SK-N-SH (cell line): Measurements from ENCODE around the gene NOLC1. TPM values are rescaled to one million over a fixed set of nuclear protein-coding genes. Genes with fewer than 3 reads are reported as not detected.

ENCODE experiments used
- CTCF ChIA-PET: fragments of 300-600, 350-600 bp; formaldehyde crosslinking; extraction: SDS; loops from one replicate; lab custom pipeline; 2021; lab: Yijun Ruan, JAX
- POLR2A ChIA-PET: fragments of 350-600 bp; sonication (Branson Sonifier 250); formaldehyde crosslinking; extraction: SDS; loops from one replicate; lab custom pipeline; 2020; ENCODE audit warnings: antibody characterized with exemption, inconsistent platforms; lab: Yijun Ruan, JAX
- DNase-seq: peaks from one replicate; pipeline ENCODE4 v3.0.0; 2012
- H2AFZ ChIP-seq: fragments of 200-600 bp; sonication (generic); 2 replicates; pipeline ENCODE4 v1.8.1; 2016; ENCODE audit warnings: antibody characterized with exemption, mild to moderate bottlenecking, low read depth
- H3F3A ChIP-seq: fragments of 200-600 bp; sonication (generic); replicated peaks from 2 replicates; pipeline ENCODE3; 2016; ENCODE audit warnings: antibody characterized with exemption, mild to moderate bottlenecking; ENCODE audit not compliant: insufficient read depth
- H3K27ac ChIP-seq, 2 experiments: fragments of 200-500 bp in 1 of 2; fragments of 200-600 bp in 1 of 2; sonication (Bioruptor generic) in 1 of 2; sonication (generic), shearing (Covaris generic) in 1 of 2; 2 replicates each; pipeline versions ENCODE4 v1.5.1 to v1.6.1; 2014 to 2016; ENCODE audit warnings: low read depth in 2 of 2, inconsistent platforms in 1 of 2, low read length in 1 of 2, mild to moderate bottlenecking in 1 of 2, mixed read lengths in 1 of 2
- H3K27me3 ChIP-seq: fragments of 200-600 bp; sonication (generic), shearing (Covaris generic); 2 replicates; pipeline ENCODE4 v1.6.1; 2016; ENCODE audit warnings: mixed run types; ENCODE audit not compliant: insufficient read depth
- H3K36me3 ChIP-seq, 2 experiments: fragments of 200-500 bp in 1 of 2; fragments of 200-600 bp in 1 of 2; sonication (Bioruptor generic) in 1 of 2; sonication (generic) in 1 of 2; replicated peaks in 1 of 2; 2 replicates each; pipeline versions ENCODE3 to v1.5.1; 2014 to 2016; ENCODE audit warnings: low read length in 1 of 2, mild to moderate bottlenecking in 1 of 2; ENCODE audit not compliant: insufficient read depth in 2 of 2, control insufficient read depth in 1 of 2
- H3K4me1 ChIP-seq, 2 experiments: fragments of 200-500 bp in 1 of 2; fragments of 200-600 bp in 1 of 2; sonication (Bioruptor generic) in 1 of 2; sonication (generic), shearing (Covaris generic) in 1 of 2; 2 replicates each; pipeline versions ENCODE4 v1.5.1 to v1.6.1; 2014 to 2016; ENCODE audit warnings: low read depth in 1 of 2, low read length in 1 of 2, mixed run types in 1 of 2; ENCODE audit not compliant: insufficient read depth in 2 of 2, control insufficient read depth in 1 of 2
- H3K4me2 ChIP-seq: fragments of 200-600 bp; sonication (generic), shearing (Covaris generic); 2 replicates; pipeline ENCODE4 v1.6.1; 2017; ENCODE audit warnings: mixed run types
- H3K4me3 ChIP-seq, 2 experiments: fragments of 200-500 bp in 1 of 2; fragments of 200-600 bp in 1 of 2; sonication (Bioruptor generic) in 1 of 2; sonication (generic), shearing (Covaris generic) in 1 of 2; 2 replicates each; pipeline versions ENCODE4 v1.5.1 to v1.8.1; 2014 to 2016; ENCODE audit warnings: low read depth in 2 of 2, inconsistent platforms in 1 of 2, low read length in 1 of 2, mild to moderate bottlenecking in 1 of 2, mixed read lengths in 1 of 2, moderate library complexity in 1 of 2
- H3K79me2 ChIP-seq: fragments of 200-600 bp; sonication (generic); 2 replicates; pipeline ENCODE4 v1.8.1; 2017; ENCODE audit warnings: mild to moderate bottlenecking; ENCODE audit not compliant: insufficient read depth
- H3K9ac ChIP-seq: fragments of 200-600 bp; sonication (generic); 2 replicates; pipeline ENCODE4 v1.6.1; 2017; ENCODE audit warnings: mixed run types
- H3K9me2 ChIP-seq: fragments of 200-600 bp; sonication (generic); 2 replicates; pipeline ENCODE4 v1.6.1; 2017; ENCODE audit warnings: mixed run types
- H3K9me3 ChIP-seq: fragments of 200-600 bp; sonication (generic); 2 replicates; pipeline ENCODE4 v1.6.1; 2017; ENCODE audit warnings: mixed run types, mild to moderate bottlenecking, moderate library complexity
- H4K20me1 ChIP-seq: fragments of 200-600 bp; sonication (generic); 2 replicates; pipeline ENCODE4 v1.6.1; 2017; ENCODE audit warnings: mild to moderate bottlenecking, mixed run types; ENCODE audit not compliant: insufficient read depth
- FOXJ3 ChIP-seq: sonication (generic); formaldehyde crosslinking; IDR thresholded peaks from 2 replicates; pipeline ENCODE4 v1.5.1; 2020; ENCODE audit warnings: mild to moderate bottlenecking, missing genetic modification reagents
- JUND ChIP-seq: IDR thresholded peaks from 2 replicates; pipeline ENCODE4 v1.4.0; 2012
- MEF2A ChIP-seq: IDR thresholded peaks from 2 replicates; pipeline ENCODE4 v1.4.0; 2012; ENCODE audit warnings: low read depth, borderline replicate concordance
- POLR2AphosphoS5 ChIP-seq: IDR thresholded peaks from 2 replicates; pipeline ENCODE4 v1.6.1; 2012; ENCODE audit warnings: low read depth, low read length
- RAD21 ChIP-seq: IDR thresholded peaks from 2 replicates; pipeline ENCODE4 v1.6.1; 2012; ENCODE audit warnings: mild to moderate bottlenecking, low read length
- REST ChIP-seq: IDR thresholded peaks from 2 replicates; pipeline ENCODE4 v1.6.1; 2012; ENCODE audit warnings: mild to moderate bottlenecking, low read depth, low read length, moderate library complexity
- RXRA ChIP-seq: IDR thresholded peaks from 2 replicates; pipeline ENCODE4 v1.4.0; 2012; ENCODE audit warnings: low read depth, mild to moderate bottlenecking, borderline replicate concordance
- TAF1 ChIP-seq: IDR thresholded peaks from 2 replicates; pipeline ENCODE4 v1.6.1; 2012; ENCODE audit warnings: low read depth, mild to moderate bottlenecking, low read length, moderate library complexity, borderline replicate concordance
- YY1 ChIP-seq: IDR thresholded peaks from 2 replicates; pipeline ENCODE4 v1.4.0; 2012; ENCODE audit warnings: low read depth, mild to moderate bottlenecking
- WGBS: methylation state at CpG from one replicate; pipeline ENCODE4 v1.1.6; 2017; ENCODE audit warnings: low lambda C conversion rate; 5-methylcytosine and 5-hydroxymethylcytosine counted together
- polyA plus RNA-seq, 3 experiments: library from polyadenylated mRNA; depleted of rRNA; stranded (reverse); fragments of >200 nt; gene quantifications; 2 replicates each; pipeline ENCODE4 v1.2.3, GENCODE V29; 2012
- TF ChIP-seq, protein P1 (sequence below): fragments of 150-350 bp; IDR thresholded peaks from 2 replicates; pipeline ENCODE4 v1.6.1; 2016; ENCODE audit warnings: mild to moderate bottlenecking, low read depth, low read length
- TF ChIP-seq, protein P2 (sequence below): IDR thresholded peaks from 2 replicates; pipeline ENCODE4 v1.4.0; 2012; ENCODE audit warnings: low read depth, borderline replicate concordance
- TF ChIP-seq, protein P3 (sequence below): IDR thresholded peaks from 2 replicates; pipeline ENCODE4; 2012
- TF ChIP-seq, protein P4 (sequence below): IDR thresholded peaks from 2 replicates; pipeline ENCODE4 v1.4.0; 2012; ENCODE audit warnings: low read depth, borderline replicate concordance

Gene NOLC1
- polyA plus RNA-seq, 1 of the 3 experiments (the other 2 are of a cell fraction): 71.8 TPM

DNA sequence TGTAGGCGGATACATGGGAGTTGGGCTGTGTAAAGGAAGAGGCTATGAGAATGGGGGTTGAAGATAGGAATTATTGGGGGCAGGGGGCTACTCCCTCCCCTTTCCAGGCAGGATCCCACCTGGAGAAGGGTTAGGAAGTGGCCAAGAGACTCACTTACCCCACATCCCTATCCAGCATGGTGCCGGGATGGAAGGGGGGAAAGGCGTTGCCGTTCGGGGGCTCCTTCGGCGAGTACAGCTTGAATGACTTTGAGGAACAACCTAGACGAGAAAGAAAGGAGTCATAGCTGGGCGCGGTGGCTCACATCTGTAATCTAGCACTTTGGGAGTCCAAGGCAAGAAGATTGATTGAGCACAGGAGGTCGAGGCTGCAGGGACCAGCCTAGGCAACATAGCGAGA lies 40.9 kb upstream of the NOLC1 start:
- no peak overlapping the region for H3K4me2 ChIP-seq
- peaks cover 49% of the 10 kb centered on the region for H3K79me2 ChIP-seq
- POLR2A ChIA-PET: no interaction called here
- H3K4me1 ChIP-seq: peaks cover 18 to 24% of the 10 kb centered on the region in 2 experiments
- WGBS: 96% methylated on average over 12 of the region's 12 CpGs
- no peak overlapping the region for H3K27ac ChIP-seq
- CTCF ChIA-PET: interaction anchor here (1.0 to 3.4 kb wide), 5 partner anchors 9 to 38 kb away, joined by 3 to 14 read pairs (median 3); partner anchors contain the start of gene PPRC1
- H3K9me3 ChIP-seq: no peaks in the 10 kb centered on the region
- H3K9ac ChIP-seq: no peak overlapping the region
- H3K4me3 ChIP-seq: no peak overlapping the region
- TF ChIP-seq POLR2AphosphoS5 (no peak), RAD21 (no peak), JUND (no peak), RXRA (no peak), MEF2A (no peak), REST (no peak), FOXJ3 (no peak), TAF1 (no peak), YY1 (no peak)
- TF ChIP-seq, protein P1, sequence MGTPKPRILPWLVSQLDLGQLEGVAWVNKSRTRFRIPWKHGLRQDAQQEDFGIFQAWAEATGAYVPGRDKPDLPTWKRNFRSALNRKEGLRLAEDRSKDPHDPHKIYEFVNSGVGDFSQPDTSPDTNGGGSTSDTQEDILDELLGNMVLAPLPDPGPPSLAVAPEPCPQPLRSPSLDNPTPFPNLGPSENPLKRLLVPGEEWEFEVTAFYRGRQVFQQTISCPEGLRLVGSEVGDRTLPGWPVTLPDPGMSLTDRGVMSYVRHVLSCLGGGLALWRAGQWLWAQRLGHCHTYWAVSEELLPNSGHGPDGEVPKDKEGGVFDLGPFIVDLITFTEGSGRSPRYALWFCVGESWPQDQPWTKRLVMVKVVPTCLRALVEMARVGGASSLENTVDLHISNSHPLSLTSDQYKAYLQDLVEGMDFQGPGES: no peak
- TF ChIP-seq, protein P2, sequence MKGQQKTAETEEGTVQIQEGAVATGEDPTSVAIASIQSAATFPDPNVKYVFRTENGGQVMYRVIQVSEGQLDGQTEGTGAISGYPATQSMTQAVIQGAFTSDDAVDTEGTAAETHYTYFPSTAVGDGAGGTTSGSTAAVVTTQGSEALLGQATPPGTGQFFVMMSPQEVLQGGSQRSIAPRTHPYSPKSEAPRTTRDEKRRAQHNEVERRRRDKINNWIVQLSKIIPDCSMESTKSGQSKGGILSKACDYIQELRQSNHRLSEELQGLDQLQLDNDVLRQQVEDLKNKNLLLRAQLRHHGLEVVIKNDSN: no peak
- TF ChIP-seq, protein P3, sequence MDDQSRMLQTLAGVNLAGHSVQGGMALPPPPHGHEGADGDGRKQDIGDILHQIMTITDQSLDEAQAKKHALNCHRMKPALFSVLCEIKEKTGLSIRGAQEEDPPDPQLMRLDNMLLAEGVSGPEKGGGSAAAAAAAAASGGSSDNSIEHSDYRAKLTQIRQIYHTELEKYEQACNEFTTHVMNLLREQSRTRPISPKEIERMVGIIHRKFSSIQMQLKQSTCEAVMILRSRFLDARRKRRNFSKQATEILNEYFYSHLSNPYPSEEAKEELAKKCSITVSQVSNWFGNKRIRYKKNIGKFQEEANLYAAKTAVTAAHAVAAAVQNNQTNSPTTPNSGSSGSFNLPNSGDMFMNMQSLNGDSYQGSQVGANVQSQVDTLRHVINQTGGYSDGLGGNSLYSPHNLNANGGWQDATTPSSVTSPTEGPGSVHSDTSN: no peak
- TF ChIP-seq, protein P4, sequence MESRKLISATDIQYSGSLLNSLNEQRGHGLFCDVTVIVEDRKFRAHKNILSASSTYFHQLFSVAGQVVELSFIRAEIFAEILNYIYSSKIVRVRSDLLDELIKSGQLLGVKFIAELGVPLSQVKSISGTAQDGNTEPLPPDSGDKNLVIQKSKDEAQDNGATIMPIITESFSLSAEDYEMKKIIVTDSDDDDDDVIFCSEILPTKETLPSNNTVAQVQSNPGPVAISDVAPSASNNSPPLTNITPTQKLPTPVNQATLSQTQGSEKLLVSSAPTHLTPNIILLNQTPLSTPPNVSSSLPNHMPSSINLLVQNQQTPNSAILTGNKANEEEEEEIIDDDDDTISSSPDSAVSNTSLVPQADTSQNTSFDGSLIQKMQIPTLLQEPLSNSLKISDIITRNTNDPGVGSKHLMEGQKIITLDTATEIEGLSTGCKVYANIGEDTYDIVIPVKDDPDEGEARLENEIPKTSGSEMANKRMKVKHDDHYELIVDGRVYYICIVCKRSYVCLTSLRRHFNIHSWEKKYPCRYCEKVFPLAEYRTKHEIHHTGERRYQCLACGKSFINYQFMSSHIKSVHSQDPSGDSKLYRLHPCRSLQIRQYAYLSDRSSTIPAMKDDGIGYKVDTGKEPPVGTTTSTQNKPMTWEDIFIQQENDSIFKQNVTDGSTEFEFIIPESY: no peak
- DNase-seq: no peak
- H3K36me3 ChIP-seq: peaks cover 42 to 54% of the 10 kb centered on the region in 2 experiments
- no peak overlapping the region for H2AFZ ChIP-seq
- no peaks in the 10 kb centered on the region for H3K9me2 ChIP-seq
- peaks cover 57% of the 10 kb centered on the region for H4K20me1 ChIP-seq
- peaks cover 7% of the 10 kb centered on the region for H3F3A ChIP-seq
- no peaks in the 10 kb centered on the region for H3K27me3 ChIP-seq
